GM12891 (cell line): Measurements from ENCODE around the gene TUFM.

Source experiments
- POLR2A ChIP-seq: IDR thresholded peaks from 2 replicates; pipeline ENCODE4 v1.6.1; 2011; ENCODE audit warnings: low read depth, low read length, control low read depth
- POLR2AphosphoS5 ChIP-seq: IDR thresholded peaks from 2 replicates; pipeline ENCODE4 v1.6.1; 2011; ENCODE audit warnings: low read depth, low read length, control low read depth
- TAF1 ChIP-seq: IDR thresholded peaks from 2 replicates; pipeline ENCODE4 v1.6.1; 2011; ENCODE audit warnings: low read depth, low read length, control low read depth

- TF ChIP-seq POLR2AphosphoS5 (no peak), POLR2A (no peak), TAF1 (no peak)
Observed at GRCh38 chr16:28858421-28858820, 12.3 kb upstream of the TUFM start.
